GM12874 (cell line): Measurements from ENCODE around the gene SIDT1.

Source experiments
- TF ChIP-seq, protein P1 (sequence below): IDR thresholded peaks from 2 replicates; pipeline ENCODE4 v1.5.1; 2011; ENCODE audit warnings: low read depth, mild to moderate bottlenecking, control low read depth, low read length, moderate library complexity; ENCODE audit not compliant: insufficient read depth

The SIDT1 gene

DNA sequence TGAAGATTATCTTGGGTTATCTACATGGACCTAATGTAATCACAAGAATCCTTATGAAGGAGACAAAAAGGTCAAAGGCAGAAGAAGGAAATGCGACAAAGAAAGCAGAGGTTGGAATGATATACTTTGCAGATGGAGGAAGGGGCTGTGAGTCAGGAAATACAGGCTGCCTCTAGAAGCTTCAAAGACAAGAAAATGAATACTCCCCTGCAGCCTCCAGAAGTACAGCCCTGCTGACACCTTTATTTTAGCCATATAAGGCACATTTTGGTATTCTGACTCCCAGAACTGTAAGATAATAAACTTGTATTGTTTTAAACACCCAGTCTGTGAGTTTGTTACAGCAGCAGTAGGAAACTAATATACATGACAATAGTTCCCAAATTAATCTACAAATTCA is 58.6 kb downstream of the SIDT1 start:
- TF ChIP-seq, protein P1, sequence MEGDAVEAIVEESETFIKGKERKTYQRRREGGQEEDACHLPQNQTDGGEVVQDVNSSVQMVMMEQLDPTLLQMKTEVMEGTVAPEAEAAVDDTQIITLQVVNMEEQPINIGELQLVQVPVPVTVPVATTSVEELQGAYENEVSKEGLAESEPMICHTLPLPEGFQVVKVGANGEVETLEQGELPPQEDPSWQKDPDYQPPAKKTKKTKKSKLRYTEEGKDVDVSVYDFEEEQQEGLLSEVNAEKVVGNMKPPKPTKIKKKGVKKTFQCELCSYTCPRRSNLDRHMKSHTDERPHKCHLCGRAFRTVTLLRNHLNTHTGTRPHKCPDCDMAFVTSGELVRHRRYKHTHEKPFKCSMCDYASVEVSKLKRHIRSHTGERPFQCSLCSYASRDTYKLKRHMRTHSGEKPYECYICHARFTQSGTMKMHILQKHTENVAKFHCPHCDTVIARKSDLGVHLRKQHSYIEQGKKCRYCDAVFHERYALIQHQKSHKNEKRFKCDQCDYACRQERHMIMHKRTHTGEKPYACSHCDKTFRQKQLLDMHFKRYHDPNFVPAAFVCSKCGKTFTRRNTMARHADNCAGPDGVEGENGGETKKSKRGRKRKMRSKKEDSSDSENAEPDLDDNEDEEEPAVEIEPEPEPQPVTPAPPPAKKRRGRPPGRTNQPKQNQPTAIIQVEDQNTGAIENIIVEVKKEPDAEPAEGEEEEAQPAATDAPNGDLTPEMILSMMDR = no peak

DNA sequence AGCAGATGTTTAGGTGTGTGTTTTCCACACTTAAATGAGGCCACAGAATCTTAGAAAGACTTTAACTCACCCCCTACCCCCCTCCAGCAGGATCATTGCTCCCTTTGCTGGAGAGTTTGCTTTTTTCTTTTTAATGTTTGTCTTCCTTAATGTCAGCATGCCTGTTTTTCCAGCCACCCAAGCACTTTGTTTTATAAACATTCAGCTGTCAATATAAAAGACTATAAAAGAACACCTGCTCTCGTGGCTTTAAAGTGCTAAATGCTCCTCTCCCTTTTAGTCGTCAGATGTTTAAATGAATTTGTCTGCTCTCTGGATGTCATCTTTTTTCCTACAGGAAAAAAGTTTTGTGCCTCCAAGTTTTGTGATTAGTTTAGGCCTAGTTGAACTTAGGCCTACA is 61.7 kb downstream of the SIDT1 start:
- TF ChIP-seq, protein P1 = no peak

DNA sequence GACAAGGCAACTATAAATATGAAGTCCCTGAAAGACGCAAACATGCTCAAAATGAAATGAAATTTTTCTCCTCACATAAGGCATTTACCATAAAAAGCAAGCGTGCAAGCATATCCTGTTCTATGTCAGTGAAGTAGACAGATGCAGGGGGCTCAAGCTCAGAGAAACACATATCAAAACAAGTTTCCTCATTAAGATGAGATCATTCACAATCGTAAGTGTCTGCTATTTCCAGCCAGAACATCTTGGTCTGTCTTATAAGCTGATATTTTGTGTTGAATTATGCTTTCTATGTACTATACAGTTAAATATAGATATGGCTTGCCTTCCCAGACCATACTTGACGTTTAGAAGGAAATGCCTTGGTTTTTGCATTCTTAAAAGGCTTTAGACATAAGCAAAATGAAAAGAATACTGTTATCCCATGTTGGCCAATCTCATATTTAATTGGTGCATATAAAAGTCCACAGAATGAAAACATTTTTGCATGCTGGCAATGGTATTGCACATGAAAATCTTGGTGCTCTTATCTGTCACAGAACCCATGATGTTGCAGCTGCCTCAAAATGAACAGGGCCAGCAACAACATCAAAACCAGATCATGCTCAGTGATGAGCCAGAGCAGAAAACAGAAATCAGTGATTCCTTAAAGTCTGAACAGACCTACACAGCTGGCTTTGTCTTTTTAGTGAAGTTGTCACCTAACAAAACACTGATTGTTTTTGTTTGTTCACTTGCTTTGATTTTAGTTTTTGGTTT is 65.4 kb downstream of the SIDT1 start:
- TF ChIP-seq, protein P1 = no peak

DNA sequence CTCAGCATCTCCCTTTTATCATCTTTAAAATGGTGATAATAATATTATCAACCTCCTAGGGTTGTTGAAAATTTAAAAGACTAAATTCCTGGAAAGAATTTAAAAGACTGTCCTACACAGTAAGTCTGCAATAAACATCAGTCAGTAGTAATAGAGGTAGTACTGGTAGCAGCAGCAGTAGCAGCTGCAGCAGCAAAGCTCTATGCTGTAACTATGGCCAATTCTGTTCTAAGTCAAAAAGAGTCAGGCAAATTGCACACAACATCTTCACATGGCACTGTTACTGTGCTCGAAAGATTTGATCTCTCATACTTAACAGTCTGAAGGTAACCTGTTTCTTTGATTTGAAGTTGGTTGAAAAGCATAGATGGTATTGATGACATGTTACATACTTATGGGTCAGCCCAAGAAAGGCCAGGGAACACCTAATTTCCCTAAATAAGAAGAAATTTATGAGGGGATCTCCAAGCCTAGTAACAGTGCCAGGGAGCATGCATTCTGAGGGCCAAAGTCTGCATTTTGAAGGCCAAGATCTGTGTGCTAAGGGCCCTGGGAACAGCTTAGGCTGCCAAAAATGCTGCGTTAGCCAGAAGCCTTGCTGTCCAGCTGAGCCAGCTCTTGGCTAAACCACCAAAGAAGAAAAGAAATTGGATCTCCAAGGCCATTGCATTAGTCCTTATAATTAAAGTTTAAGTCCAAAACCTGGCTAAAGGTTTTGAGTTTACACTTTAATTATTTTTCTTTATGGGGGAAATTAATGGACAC is 68.2 kb downstream of the SIDT1 start:
- TF ChIP-seq, protein P1 = no peak

DNA sequence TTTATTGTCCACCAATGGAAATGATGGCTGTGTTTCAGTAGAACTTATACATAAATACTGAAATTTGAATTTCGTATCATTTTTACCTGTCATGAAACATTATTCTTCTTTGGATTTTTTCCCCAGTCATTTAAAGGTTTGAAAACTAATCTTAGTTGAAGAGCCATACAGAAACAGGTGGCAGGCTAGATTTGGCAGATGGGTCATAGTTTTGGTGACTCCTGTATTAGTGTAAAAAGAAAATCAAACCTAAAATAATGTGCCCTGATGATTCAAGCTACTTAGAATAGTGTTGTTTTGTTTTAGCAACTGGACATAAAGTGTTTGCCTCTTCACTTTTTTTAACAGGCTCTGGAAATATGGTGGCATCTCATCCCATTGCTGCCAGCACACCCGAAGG is 68.9 kb downstream of the SIDT1 start:
- TF ChIP-seq, protein P1 = no peak

DNA sequence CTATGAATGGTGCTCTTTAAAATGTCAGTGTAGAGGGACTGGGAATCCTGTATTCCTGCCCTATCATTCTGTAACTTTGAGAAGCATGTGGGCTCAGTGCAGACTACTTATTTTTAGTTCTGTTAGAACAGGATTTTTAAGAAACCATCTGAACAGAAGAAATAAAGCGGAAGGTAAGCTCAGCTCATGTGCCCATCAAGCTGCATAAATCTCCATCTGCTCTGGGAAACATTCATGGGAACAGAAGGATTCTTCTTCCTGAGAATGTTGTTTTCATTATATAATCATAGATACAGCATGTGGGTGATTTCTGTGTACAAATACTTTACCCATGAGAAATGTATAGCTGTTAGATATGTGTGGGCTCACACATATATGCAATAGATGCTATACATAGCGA is 69.9 kb downstream of the SIDT1 start:
- TF ChIP-seq, protein P1 = no peak

DNA sequence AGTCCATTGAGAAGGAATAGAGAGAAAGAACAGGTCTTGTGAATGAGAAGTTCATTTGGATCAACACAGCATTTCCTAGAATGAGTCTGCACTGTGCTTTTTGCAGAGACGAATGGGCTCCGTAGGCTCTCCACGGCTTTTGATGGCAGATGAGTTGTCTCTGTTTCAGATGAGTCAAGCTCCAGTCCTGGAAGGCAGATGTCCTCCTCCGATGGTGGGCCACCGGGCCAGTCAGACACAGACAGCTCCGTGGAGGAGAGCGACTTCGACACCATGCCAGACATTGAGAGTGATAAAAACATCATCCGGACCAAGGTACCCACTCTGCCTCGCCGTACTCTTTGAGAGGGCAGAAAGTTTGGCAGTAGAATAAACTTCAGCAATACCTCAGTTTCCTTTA is 70.5 kb downstream of the SIDT1 start:
- TF ChIP-seq, protein P1 = no peak
